Coronary artery (tissue), 2 donors: ENCODE data around the gene CDKN1B.

ENCODE experiments used
- DNase-seq: peaks from one replicate; pipeline ENCODE4 v3.0.0-alpha.2; 2017; ENCODE audit warnings: low spot score
- H3K27ac ChIP-seq, 2 donors: fragments of 200-600 bp; sonication (generic); one replicate each; pipeline ENCODE4 v1.5.1; 2016 to 2019
- H3K4me3 ChIP-seq: fragments of 200-600 bp; sonication (generic); 2 replicates; pipeline ENCODE4 v1.5.1; 2016; ENCODE audit warnings: mild to moderate bottlenecking, moderate library complexity
- TF ChIP-seq, protein P1 (sequence below): fragments of 200-600 bp; sonication (generic); IDR thresholded peaks from one replicate; pipeline ENCODE4 v1.5.1; 2019; ENCODE audit warnings: antibody characterized with exemption

The CDKN1B gene

DNA sequence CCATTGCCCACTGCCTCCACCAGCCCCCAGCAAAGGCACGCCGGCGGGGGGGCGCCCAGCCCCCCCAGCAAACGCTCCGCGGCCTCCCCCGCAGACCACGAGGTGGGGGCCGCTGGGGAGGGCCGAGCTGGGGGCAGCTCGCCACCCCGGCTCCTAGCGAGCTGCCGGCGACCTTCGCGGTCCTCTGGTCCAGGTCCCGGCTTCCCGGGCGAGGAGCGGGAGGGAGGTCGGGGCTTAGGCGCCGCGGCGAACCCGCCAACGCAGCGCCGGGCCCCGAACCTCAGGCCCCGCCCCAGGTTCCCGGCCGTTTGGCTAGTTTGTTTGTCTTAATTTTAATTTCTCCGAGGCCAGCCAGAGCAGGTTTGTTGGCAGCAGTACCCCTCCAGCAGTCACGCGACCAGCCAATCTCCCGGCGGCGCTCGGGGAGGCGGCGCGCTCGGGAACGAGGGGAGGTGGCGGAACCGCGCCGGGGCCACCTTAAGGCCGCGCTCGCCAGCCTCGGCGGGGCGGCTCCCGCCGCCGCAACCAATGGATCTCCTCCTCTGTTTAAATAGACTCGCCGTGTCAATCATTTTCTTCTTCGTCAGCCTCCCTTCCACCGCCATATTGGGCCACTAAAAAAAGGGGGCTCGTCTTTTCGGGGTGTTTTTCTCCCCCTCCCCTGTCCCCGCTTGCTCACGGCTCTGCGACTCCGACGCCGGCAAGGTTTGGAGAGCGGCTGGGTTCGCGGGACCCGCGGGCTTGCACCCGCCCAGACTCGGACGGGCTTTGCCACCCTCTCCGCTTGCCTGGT is at the start of gene CDKN1B:
Gene CDKN1B, plus strand, starts transcription at position 576 of the 793 bp plus-strand sequence. CDS start 472 bp downstream, outside the sequence.
- peak within 1 kb of the TSS; percentile 97 to 100 for H3K27ac ChIP-seq
- H3K4me3 ChIP-seq: peak within 1 kb of the TSS; percentile 89
- TF ChIP-seq, protein P1, sequence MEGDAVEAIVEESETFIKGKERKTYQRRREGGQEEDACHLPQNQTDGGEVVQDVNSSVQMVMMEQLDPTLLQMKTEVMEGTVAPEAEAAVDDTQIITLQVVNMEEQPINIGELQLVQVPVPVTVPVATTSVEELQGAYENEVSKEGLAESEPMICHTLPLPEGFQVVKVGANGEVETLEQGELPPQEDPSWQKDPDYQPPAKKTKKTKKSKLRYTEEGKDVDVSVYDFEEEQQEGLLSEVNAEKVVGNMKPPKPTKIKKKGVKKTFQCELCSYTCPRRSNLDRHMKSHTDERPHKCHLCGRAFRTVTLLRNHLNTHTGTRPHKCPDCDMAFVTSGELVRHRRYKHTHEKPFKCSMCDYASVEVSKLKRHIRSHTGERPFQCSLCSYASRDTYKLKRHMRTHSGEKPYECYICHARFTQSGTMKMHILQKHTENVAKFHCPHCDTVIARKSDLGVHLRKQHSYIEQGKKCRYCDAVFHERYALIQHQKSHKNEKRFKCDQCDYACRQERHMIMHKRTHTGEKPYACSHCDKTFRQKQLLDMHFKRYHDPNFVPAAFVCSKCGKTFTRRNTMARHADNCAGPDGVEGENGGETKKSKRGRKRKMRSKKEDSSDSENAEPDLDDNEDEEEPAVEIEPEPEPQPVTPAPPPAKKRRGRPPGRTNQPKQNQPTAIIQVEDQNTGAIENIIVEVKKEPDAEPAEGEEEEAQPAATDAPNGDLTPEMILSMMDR: no peak
- peak; percentile 96 for DNase-seq

GRCh38 chr12:12668005-12668404 is 49.2 kb upstream of the CDKN1B start:
- no peak overlapping the region for H3K27ac ChIP-seq
- TF ChIP-seq, protein P1: no peak
- DNase-seq: no peak
- no peak overlapping the region for H3K4me3 ChIP-seq

- no peak for DNase-seq
- no peak overlapping the region for H3K4me3 ChIP-seq
- TF ChIP-seq, protein P1: no peak
- no peak overlapping the region for H3K27ac ChIP-seq
Observed at GRCh38 chr12:12669020-12669419, 48.1 kb upstream of the CDKN1B start.

DNA sequence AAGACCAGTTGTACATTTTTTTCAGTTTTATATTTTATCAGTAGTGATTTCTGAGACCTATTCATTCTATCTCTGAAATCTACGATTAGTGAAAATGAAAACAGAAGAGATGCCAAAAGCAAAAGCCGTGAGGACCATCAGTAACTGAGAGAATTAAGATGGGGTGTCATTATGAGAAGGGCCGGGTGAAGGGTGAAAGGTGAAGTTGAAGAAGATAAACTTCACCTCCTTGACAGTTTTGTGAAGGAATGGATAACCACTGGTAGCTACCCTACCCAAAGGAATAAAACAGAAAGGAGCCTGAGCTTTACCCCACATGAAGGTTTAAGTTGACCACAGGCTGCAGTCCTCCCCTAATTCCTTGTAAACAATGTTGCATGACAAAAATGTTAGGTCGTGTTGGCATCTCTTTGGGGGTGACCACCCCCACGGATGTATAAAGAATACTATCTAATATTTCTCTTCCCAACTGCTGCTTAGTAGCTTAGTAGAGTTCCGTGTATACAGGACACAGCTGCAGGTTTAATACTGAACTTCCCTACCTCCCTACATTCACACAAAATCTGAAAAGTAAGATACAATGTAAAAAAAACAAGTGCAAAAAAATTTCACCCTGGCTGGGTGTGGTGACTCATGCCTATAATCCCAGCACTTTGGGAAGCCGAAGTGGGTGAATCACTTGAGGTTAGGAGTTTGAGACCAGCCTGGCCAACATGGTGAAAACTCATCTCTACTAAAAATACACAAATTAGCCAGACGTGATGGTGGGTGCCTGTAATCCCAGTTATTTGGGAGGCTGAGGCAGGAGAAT is 45.1 kb upstream of the CDKN1B start:
- Histone ChIP-seq H3K27ac (no peak overlapping the region), H3K4me3 (no peak overlapping the region)
- no peak for DNase-seq
- TF ChIP-seq, protein P1: no peak

DNA sequence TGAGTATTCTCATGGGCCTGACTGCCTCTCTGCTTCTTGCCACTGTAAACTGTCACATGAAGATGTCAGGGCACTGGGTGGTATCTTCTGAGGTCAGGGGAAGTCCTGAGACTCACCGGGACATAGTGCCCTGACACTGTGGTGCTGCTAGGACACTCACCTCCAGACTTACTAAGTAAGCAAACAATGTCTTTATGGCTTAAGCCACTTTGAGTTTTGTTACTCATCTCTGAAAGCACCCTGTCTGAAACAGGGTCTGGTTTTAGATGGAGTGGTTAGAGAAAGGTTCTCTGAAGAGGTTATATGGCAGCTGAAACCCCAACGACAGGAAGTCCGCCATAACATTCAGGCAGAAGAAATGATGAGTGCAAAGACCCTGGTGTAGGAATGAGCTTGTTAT is 43.9 kb upstream of the CDKN1B start:
- Histone ChIP-seq H3K27ac (no peak overlapping the region), H3K4me3 (no peak overlapping the region)
- DNase-seq: no peak
- TF ChIP-seq, protein P1: no peak

- H3K4me3 ChIP-seq: no peak overlapping the region
- no peak overlapping the region for H3K27ac ChIP-seq
- DNase-seq: no peak
- TF ChIP-seq, protein P1: no peak
Observed at GRCh38 chr12:12676605-12677004, 40.6 kb upstream of the CDKN1B start.
